Uterus (tissue), 4 donors: ENCODE measurements around the gene TADA2B. TPM values are rescaled to one million over a fixed set of nuclear protein-coding genes. Genes with fewer than 3 reads are reported as not detected.

Source experiments
- DNase-seq, 2 donors: peaks; one replicate each; pipeline ENCODE4 v3.0.0-alpha.2; 2019 to 2020
- H3K27ac ChIP-seq, 2 donors: fragments of 200-600 bp; sonication (generic); 1 replicate in 1 of 2; 2 replicates in 1 of 2; pipeline ENCODE4 v1.5.1; 2016 to 2018
- H3K27me3 ChIP-seq, 2 donors: fragments of 200-600 bp; sonication (generic); one replicate each; pipeline ENCODE4 v1.5.1; 2018 to 2019; ENCODE audit warnings: control low read depth in 1 of 2
- H3K36me3 ChIP-seq, 2 donors: fragments of 200-600 bp; sonication (generic); one replicate each; pipeline ENCODE4 v1.5.1; 2019; ENCODE audit warnings: control low read depth in 1 of 2
- H3K4me1 ChIP-seq, 2 donors: fragments of 200-600 bp; sonication (generic); one replicate each; pipeline ENCODE4 v1.5.1; 2018 to 2019; ENCODE audit warnings: control low read depth in 1 of 2
- H3K4me3 ChIP-seq, 2 donors: fragments of 200-600 bp; sonication (generic); 1 replicate in 1 of 2; 2 replicates in 1 of 2; pipeline ENCODE4 v1.5.1; 2018 to 2019; ENCODE audit warnings: mild to moderate bottlenecking in 1 of 2
- H3K9me3 ChIP-seq, 2 donors: fragments of 200-600 bp; sonication (generic); one replicate each; pipeline ENCODE4 v1.5.1; 2019; ENCODE audit warnings: control low read depth in 1 of 2
- CTCF ChIP-seq, 4 experiments: fragments of 200-600 bp in 2 of 4; fragments of 450-650 bp in 2 of 4; sonication (generic) in 2 of 4; IDR thresholded peaks; one replicate each; pipeline ENCODE4 v1.5.1; 2016 to 2019; ENCODE audit warnings: antibody characterized with exemption in 4 of 4, mild to moderate bottlenecking in 2 of 4, moderate library complexity in 1 of 4
- POLR2A ChIP-seq, 2 donors: fragments of 450-650 bp; IDR thresholded peaks; one replicate each; pipeline ENCODE4 v1.6.1; 2016; ENCODE audit warnings: antibody characterized with exemption in 2 of 2, mild to moderate bottlenecking in 1 of 2, moderate library complexity in 1 of 2
- intact Hi-C: fragments of 100-400 bp; cut with DNase I; formaldehyde crosslinking; loops from one replicate; pipeline ENCODE4 v1.15.1; 2023; ENCODE audit warnings: low total_unique reads
- total RNA-seq, 4 donors: library from RNA; depleted of rRNA in 3 of 4; stranded (reverse); fragments of >200 nt in 3 of 4; gene quantifications; one replicate each; pipeline versions ENCODE4 v1.1.0 to v1.2.4, GENCODE V29; 2014 to 2023
- donor health status: DM: yes; HTN: yes; CAD: no.

The TADA2B gene
- total RNA-seq, 4 donors from 2014 or later: 14.1 to 24.0 (median 21.1) TPM

- H3K4me1 ChIP-seq: peaks cover 0 to 5% of the 10 kb centered on the region in 2 donors
- no peaks in the 10 kb centered on the region for H3K27me3 ChIP-seq
- peak overlapping the region; percentile 40 to 53 for H3K4me3 ChIP-seq
- H3K36me3 ChIP-seq: no peaks in the 10 kb centered on the region
- H3K27ac ChIP-seq: peak overlapping the region; percentile 81 to 85
- intact Hi-C loops: no loop called here
- TF ChIP-seq POLR2A (IDR thresholded peaks at IDR 0.05) (peak in 1 of 2 donors; percentile 71), CTCF (IDR thresholded peaks at IDR 0.05) (peak in 1 of 4 experiments; percentile 11)
- no peaks in the 10 kb centered on the region for H3K9me3 ChIP-seq
- DNase-seq: peak; percentile 93
Observed at GRCh38 chr4:7103031-7103606, 59.9 kb downstream of the TADA2B start.

GRCh38 chr4:7103607-7104365 lies 60.6 kb downstream of the TADA2B start:
- H3K36me3 ChIP-seq: no peaks in the 10 kb centered on the region
- H3K4me3 ChIP-seq: peak overlapping the region; percentile 40 to 53
- H3K27me3 ChIP-seq: no peaks in the 10 kb centered on the region
- H3K4me1 ChIP-seq: peaks cover 0 to 5% of the 10 kb centered on the region in 2 donors
- peak overlapping the region; percentile 81 to 85 for H3K27ac ChIP-seq
- H3K9me3 ChIP-seq: no peaks in the 10 kb centered on the region
- DNase-seq: peak; percentile 79 to 80
- intact Hi-C loops: no loop called here
- no peak for TF ChIP-seq CTCF (IDR thresholded peaks at IDR 0.05)
- no peak for TF ChIP-seq POLR2A (IDR thresholded peaks at IDR 0.05)

- peak in 1 of 2 donors; percentile 11 for DNase-seq
Observed at GRCh38 chr4:7104366-7105031, 61.3 kb downstream of the TADA2B start.

GRCh38 chr4:7105276-7105675 lies 62.1 kb downstream of the TADA2B start:
- DNase-seq: no peak
- intact Hi-C loops: no loop called here
- TF ChIP-seq CTCF (IDR thresholded peaks at IDR 0.05): no peak
- no peak for TF ChIP-seq POLR2A (IDR thresholded peaks at IDR 0.05)
- H3K9me3 ChIP-seq: no peaks in the 10 kb centered on the region
- peak overlapping the region in 1 of 2 donors; percentile 85 for H3K27ac ChIP-seq
- H3K36me3 ChIP-seq: no peaks in the 10 kb centered on the region
- peaks cover 0 to 5% of the 10 kb centered on the region in 2 donors for H3K4me1 ChIP-seq
- H3K27me3 ChIP-seq: no peaks in the 10 kb centered on the region
- no peak overlapping the region for H3K4me3 ChIP-seq

More at GRCh38 chr4:7104366-7105031, 61.3 kb downstream of the TADA2B start:
- Histone ChIP-seq H3K36me3 (no peaks in the 10 kb centered on the region), H3K9me3 (no peaks in the 10 kb centered on the region), H3K4me3 (no peak overlapping the region), H3K27me3 (no peaks in the 10 kb centered on the region), H3K27ac (peak overlapping the region; percentile 81 to 85), H3K4me1 (peaks cover 0 to 5% of the 10 kb centered on the region in 2 donors)
- intact Hi-C loops: no loop called here
- TF ChIP-seq POLR2A (IDR thresholded peaks at IDR 0.05) (no peak), CTCF (IDR thresholded peaks at IDR 0.05) (no peak)
